ENCODE results near the gene FOXP2.

FOXP2 gene

DNA sequence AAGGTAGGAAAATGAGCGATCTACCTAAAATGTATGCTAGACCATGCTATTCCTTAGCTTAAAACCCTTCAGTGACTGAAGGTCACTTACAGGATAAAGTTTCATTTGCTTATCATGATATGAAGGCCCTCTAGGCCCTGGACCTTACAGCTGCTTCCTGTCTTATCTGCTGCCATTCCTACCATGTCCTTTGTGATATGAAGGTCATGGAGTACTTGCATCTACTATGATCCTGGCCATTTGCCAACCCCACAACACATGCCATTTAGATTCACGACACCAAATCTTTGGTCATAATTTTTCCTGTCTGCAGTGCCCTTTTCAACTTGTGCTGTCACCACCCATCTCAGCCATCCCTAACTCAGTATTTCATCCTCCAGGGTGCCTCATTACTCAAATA, 325.5 kb downstream of the FOXP2 start:
- ATAC-seq: no peak

DNA sequence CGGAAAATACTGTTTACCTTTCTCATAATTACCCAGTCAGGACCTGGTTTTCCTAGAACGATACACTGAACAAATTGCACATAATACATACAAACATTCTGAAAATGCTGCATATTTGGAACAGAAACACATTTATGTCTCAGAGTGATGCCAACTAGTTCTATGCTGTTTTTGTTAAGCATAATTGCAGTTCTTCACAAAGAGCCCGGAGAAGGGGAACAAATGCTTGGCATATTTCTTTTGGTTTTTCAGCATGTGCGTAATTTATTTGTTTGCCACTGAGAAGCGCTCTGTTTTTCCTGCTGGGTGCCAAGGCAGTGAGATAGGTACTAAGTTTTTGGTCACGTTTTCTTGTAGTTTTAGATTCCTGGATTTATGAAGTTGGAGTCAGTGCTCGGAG, 326.3 kb downstream of the FOXP2 start:
- no peak for ATAC-seq

DNA sequence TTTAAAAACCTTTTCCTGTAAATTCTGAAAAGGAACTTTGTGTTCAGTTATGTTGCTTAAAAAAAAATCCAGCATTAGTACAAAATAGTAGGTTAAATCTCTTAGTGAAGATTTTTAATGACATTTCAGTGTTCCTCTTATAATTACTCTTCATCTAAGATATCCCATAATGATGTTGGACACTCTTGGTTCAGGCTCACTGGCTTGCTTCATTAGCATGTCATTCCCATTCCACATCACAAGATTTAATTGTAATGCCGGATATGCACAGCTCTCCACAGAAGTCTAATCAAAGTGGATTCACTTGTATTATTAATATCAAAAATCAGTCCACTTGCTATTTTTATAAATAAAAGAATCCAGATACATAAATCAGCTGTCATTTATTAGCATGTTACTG, 327.3 kb downstream of the FOXP2 start:
- ATAC-seq: no peak

Data from activated CD4-positive, CD25-positive, alpha-beta regulatory T cell treated with anti-CD3 and anti-CD28 coated beads, Interleukin-2, amount 50 U/mL, for 24 hours (primary cell).